Left lung (tissue), 14 donors: ENCODE results near the gene SLC22A16. TPM values are rescaled to one million over a fixed set of nuclear protein-coding genes. Genes with fewer than 3 reads are reported as not detected.

Experiments
- ATAC-seq: fragments of 200-7000 bp; cut with Tn5 transposase; one replicate; pipeline ENCODE4 v1.9.1; 2020; ENCODE audit warnings: moderate library complexity
- DNase-seq, 4 donors: peaks; one replicate each; pipeline ENCODE4 v3.0.0-alpha.2; 2013 to 2020
- H3K27ac ChIP-seq, 2 donors: fragments of 200-600 bp; sonication (generic) in 1 of 2; one replicate each; pipeline versions ENCODE4 v1.5.0 to v1.8.0; 2020 to 2021
- H3K27me3 ChIP-seq, 2 donors: fragments of 200-600 bp; sonication (generic) in 1 of 2; one replicate each; pipeline versions ENCODE4 v1.5.0 to v1.8.0; 2020 to 2021
- H3K36me3 ChIP-seq, 2 donors: fragments of 200-600 bp; sonication (generic) in 1 of 2; one replicate each; pipeline versions ENCODE4 v1.5.0 to v1.8.0; 2020 to 2021
- H3K4me1 ChIP-seq, 2 donors: fragments of 200-600 bp; one replicate each; pipeline ENCODE4 v1.8.0; 2021
- H3K4me3 ChIP-seq, 2 donors: fragments of 200-600 bp; sonication (generic) in 1 of 2; one replicate each; pipeline versions ENCODE4 v1.5.0 to v1.8.0; 2020 to 2021; ENCODE audit warnings: mild to moderate bottlenecking in 1 of 2
- H3K9me3 ChIP-seq, 2 donors: fragments of 200-600 bp; sonication (generic) in 1 of 2; one replicate each; pipeline versions ENCODE4 v1.5.0 to v1.8.0; 2020 to 2021
- CTCF ChIP-seq, 2 donors: fragments of 200-600 bp; sonication (generic) in 1 of 2; IDR thresholded peaks; one replicate each; pipeline versions ENCODE4 v1.5.0 to v1.8.0; 2021; ENCODE audit warnings: antibody characterized with exemption in 2 of 2
- intact Hi-C, 2 donors: fragments of 100-400 bp; cut with DNase I; formaldehyde crosslinking; loops; one replicate each; pipeline versions ENCODE4 v1.11.2 to v1.14.2; 2022
- long read RNA-seq, 12 donors: library from polyadenylated mRNA in 2 of 12; unstranded in 2 of 12; transcript quantifications; one replicate each; pipeline ENCODE4 v2.0.0 and lab custom pipeline, GENCODE V29; 2019 to 2026
- polyA plus RNA-seq, 6 donors: library from polyadenylated mRNA; unstranded; fragments of 120-200 nt; gene quantifications; one replicate each; pipeline ENCODE4 v1.2.1, GENCODE V29; 2013; ENCODE audit not compliant: insufficient read length in 6 of 6
- total RNA-seq, 2 donors: library from RNA; stranded (reverse); fragmentation: NEBNext Ultra II Directional; extraction: Animal tissue kit (Norgen Biotek cat#: 25700); gene quantifications; one replicate each; pipeline ENCODE4 v1.2.1, GENCODE V29; 2021
- donor health status: DM: no; HTN: yes; CAD: no.
- donor health status: DM: no; HTN: no; CAD: no.

The SLC22A16 gene
- total RNA-seq (1 to 10 TPM in 1 of 2 donors, under 1 TPM in 1; 0.52 to 5.4 TPM), polyA plus RNA-seq (under 1 TPM in 3 of 6 donors, not detected in 3; 0.11 to 0.23 (median 0.15) TPM)
- long read RNA-seq, donor 1, result 0 reads
- long read RNA-seq, donor 2, result 0 reads
- long read RNA-seq, donor 3, result 0 reads
- long read RNA-seq, donor 4, result 0 reads
- long read RNA-seq, donor 5, result 0 reads
- long read RNA-seq, donor 6, result 0 reads
- long read RNA-seq, donor 7, result 0 reads
- long read RNA-seq, donor 8, result 0 reads
- long read RNA-seq, donor 9, result 0 reads
- long read RNA-seq, donor 10, partial matches to known transcripts, result 0 of 3 reads
- long read RNA-seq, donor 10, other reads (novel, unspliced or antisense), result 2 of 3 reads
- long read RNA-seq, donor 11, result 0 reads
- long read RNA-seq, donor 12, result 0 reads

GRCh38 chr6:110476046-110476849, at the start of gene SLC22A16:
Gene SLC22A16 (minus strand): TSS chr6:110476613. CDS start chr6:110476574, 39 bp downstream.
- DNase-seq, result peak in 2 of 4 donors; percentile 19 to 93
- H3K9me3 ChIP-seq, result no peaks in the 10 kb centered on the region
- intact Hi-C loops, result no loop called here
- H3K27me3 ChIP-seq, result peaks cover 21 to 32% of the 10 kb centered on the region in 2 donors
- H3K36me3 ChIP-seq, result no peaks in the 10 kb centered on the region
- H3K4me1 ChIP-seq, result peaks cover 0 to 19% of the 10 kb centered on the region in 2 donors
- ATAC-seq, result peak; percentile 57
- peak within 1 kb of the TSS in 1 of 2 donors; percentile 49 for H3K4me3 ChIP-seq
- no peak for TF ChIP-seq CTCF (IDR thresholded peaks at IDR 0.05)
- peak within 1 kb of the TSS in 1 of 2 donors; percentile 93 for H3K27ac ChIP-seq

- Histone ChIP-seq H3K9me3 (no peaks in the 10 kb centered on the region), H3K27ac (no peak overlapping the region), H3K4me1 (peaks cover 6 to 20% of the 10 kb centered on the region in 2 donors), H3K27me3 (no peaks in the 10 kb centered on the region), H3K36me3 (no peaks in the 10 kb centered on the region), H3K4me3 (no peak overlapping the region)
- intact Hi-C loops, result no loop called here
- no peak for TF ChIP-seq CTCF (IDR thresholded peaks at IDR 0.05)
- ATAC-seq (no peak), DNase-seq (no peak)
Observed at GRCh38 chr6:110525001-110525400, 48.6 kb upstream of the SLC22A16 start.

GRCh38 chr6:110524305-110524704, 47.9 kb upstream of the SLC22A16 start:
- no peak overlapping the region for H3K27ac ChIP-seq
- H3K36me3 ChIP-seq, result no peaks in the 10 kb centered on the region
- ATAC-seq (no peak), DNase-seq (no peak)
- no peaks in the 10 kb centered on the region for H3K9me3 ChIP-seq
- H3K4me3 ChIP-seq, result no peak overlapping the region
- H3K27me3 ChIP-seq, result no peaks in the 10 kb centered on the region
- peaks cover 6 to 13% of the 10 kb centered on the region in 2 donors for H3K4me1 ChIP-seq
- intact Hi-C loops, result no loop called here
- no peak for TF ChIP-seq CTCF (IDR thresholded peaks at IDR 0.05)

- intact Hi-C loops, result no loop called here
- no peak overlapping the region for H3K27ac ChIP-seq
- no peak for DNase-seq
- peaks cover 6 to 7% of the 10 kb centered on the region in 2 donors for H3K4me1 ChIP-seq
- no peak overlapping the region for H3K4me3 ChIP-seq
- no peak for TF ChIP-seq CTCF (IDR thresholded peaks at IDR 0.05)
- ATAC-seq, result no peak
- no peaks in the 10 kb centered on the region for H3K27me3 ChIP-seq
- H3K36me3 ChIP-seq, result no peaks in the 10 kb centered on the region
- H3K9me3 ChIP-seq, result no peaks in the 10 kb centered on the region
Observed at GRCh38 chr6:110523451-110524021, 47.1 kb upstream of the SLC22A16 start.

- intact Hi-C loops, result no loop called here
- no peak for TF ChIP-seq CTCF (IDR thresholded peaks at IDR 0.05)
- no peak overlapping the region for H3K4me3 ChIP-seq
- no peaks in the 10 kb centered on the region for H3K9me3 ChIP-seq
- no peaks in the 10 kb centered on the region for H3K27me3 ChIP-seq
- H3K36me3 ChIP-seq, result no peaks in the 10 kb centered on the region
- H3K27ac ChIP-seq, result no peak overlapping the region
- DNase-seq (no peak), ATAC-seq (no peak)
- no peaks in the 10 kb centered on the region for H3K4me1 ChIP-seq
Observed at GRCh38 chr6:110522427-110522826, 46.0 kb upstream of the SLC22A16 start.
